Gastroesophageal sphincter (tissue), 3 donors: Measurements from ENCODE around the gene PPP1R13B.

Experiments
- CTCF ChIP-seq, 4 experiments: fragments of 200-600 bp in 2 of 4; fragments of 450-650 bp in 2 of 4; sonication (generic) in 1 of 4; IDR thresholded peaks; one replicate each; pipeline ENCODE4 v1.5.1; 2017 to 2019; ENCODE audit warnings: antibody characterized with exemption in 4 of 4, mild to moderate bottlenecking in 2 of 4, moderate library complexity in 2 of 4
- POLR2A ChIP-seq, 2 donors: fragments of 450-650 bp; IDR thresholded peaks; one replicate each; pipeline ENCODE4 v1.6.1; 2017; ENCODE audit warnings: antibody characterized with exemption in 2 of 2, mild to moderate bottlenecking in 2 of 2, moderate library complexity in 1 of 2
- POLR2AphosphoS5 ChIP-seq: sonication (generic); formaldehyde crosslinking; IDR thresholded peaks from one replicate; pipeline ENCODE4 v1.6.1; 2017; ENCODE audit warnings: antibody characterized with exemption

- no peak for TF ChIP-seq CTCF (IDR thresholded peaks at IDR 0.05)
- TF ChIP-seq POLR2A (IDR thresholded peaks at IDR 0.05) = no peak
- no peak for TF ChIP-seq POLR2AphosphoS5
These were observed 21.0 kb upstream of the PPP1R13B start for GRCh38 chr14:103868242-103868897.
